Measurements from ENCODE around the gene PDZK1IP1.
"Not testable (repeated sequence)": the region's sequence is repeated elsewhere in the genome, so short reads cannot be mapped to it uniquely, and the experiment has no call there.

Gene PDZK1IP1

GRCh38 chr1:47201179-47201578, 11.3 kb upstream of the PDZK1IP1 start:
- Histone ChIP-seq H3K4me2 (ENCODE audit: low read length) (no peak overlapping the region), H3K27me3 (ENCODE audit: control insufficient read depth, insufficient read depth, low read length) (no peaks in the 10 kb centered on the region), H3K9me3 (ENCODE audit: control insufficient read depth, low read length) (no peaks in the 10 kb centered on the region), H3K9ac (no peak overlapping the region), H3K36me3 (ENCODE audit: control insufficient read depth, insufficient read depth, low read length) (no peaks in the 10 kb centered on the region), H3K79me2 (no peaks in the 10 kb centered on the region), H2AFZ (no peak overlapping the region), H3K4me1 (no peaks in the 10 kb centered on the region), H3K4me3 (ENCODE audit: low read depth, low read length) (no peak overlapping the region), H3K27ac (no peak overlapping the region)
- TF ChIP-seq, protein P1, sequence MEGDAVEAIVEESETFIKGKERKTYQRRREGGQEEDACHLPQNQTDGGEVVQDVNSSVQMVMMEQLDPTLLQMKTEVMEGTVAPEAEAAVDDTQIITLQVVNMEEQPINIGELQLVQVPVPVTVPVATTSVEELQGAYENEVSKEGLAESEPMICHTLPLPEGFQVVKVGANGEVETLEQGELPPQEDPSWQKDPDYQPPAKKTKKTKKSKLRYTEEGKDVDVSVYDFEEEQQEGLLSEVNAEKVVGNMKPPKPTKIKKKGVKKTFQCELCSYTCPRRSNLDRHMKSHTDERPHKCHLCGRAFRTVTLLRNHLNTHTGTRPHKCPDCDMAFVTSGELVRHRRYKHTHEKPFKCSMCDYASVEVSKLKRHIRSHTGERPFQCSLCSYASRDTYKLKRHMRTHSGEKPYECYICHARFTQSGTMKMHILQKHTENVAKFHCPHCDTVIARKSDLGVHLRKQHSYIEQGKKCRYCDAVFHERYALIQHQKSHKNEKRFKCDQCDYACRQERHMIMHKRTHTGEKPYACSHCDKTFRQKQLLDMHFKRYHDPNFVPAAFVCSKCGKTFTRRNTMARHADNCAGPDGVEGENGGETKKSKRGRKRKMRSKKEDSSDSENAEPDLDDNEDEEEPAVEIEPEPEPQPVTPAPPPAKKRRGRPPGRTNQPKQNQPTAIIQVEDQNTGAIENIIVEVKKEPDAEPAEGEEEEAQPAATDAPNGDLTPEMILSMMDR (IDR thresholded peaks at IDR 0.05) = no peak

- Histone ChIP-seq H3K4me1 (no peaks in the 10 kb centered on the region), H2AFZ (no peak overlapping the region), H3K4me3 (ENCODE audit: low read depth, low read length) (no peak overlapping the region), H3K4me2 (ENCODE audit: low read length) (no peak overlapping the region), H3K9me3 (ENCODE audit: control insufficient read depth, low read length) (no peaks in the 10 kb centered on the region), H3K9ac (no peak overlapping the region), H3K36me3 (ENCODE audit: control insufficient read depth, insufficient read depth, low read length) (no peaks in the 10 kb centered on the region), H3K79me2 (no peaks in the 10 kb centered on the region), H3K27ac (no peak overlapping the region), H3K27me3 (ENCODE audit: control insufficient read depth, insufficient read depth, low read length) (no peaks in the 10 kb centered on the region)
- TF ChIP-seq, protein P1 (IDR thresholded peaks at IDR 0.05) = no peak
Observed at GRCh38 chr1:47198214-47198613, 8.4 kb upstream of the PDZK1IP1 start.

- Histone ChIP-seq H3K4me1 (no peaks in the 10 kb centered on the region), H3K79me2 (no peaks in the 10 kb centered on the region), H3K27me3 (ENCODE audit: control insufficient read depth, insufficient read depth, low read length) (no peaks in the 10 kb centered on the region), H3K4me3 (ENCODE audit: low read depth, low read length) (no peak overlapping the region), H2AFZ (no peak overlapping the region), H3K27ac (no peak overlapping the region), H3K4me2 (ENCODE audit: low read length) (no peak overlapping the region), H3K9ac (no peak overlapping the region), H3K36me3 (ENCODE audit: control insufficient read depth, insufficient read depth, low read length) (no peaks in the 10 kb centered on the region), H3K9me3 (ENCODE audit: control insufficient read depth, low read length) (no peaks in the 10 kb centered on the region)
- TF ChIP-seq, protein P1 (IDR thresholded peaks at IDR 0.05) = no peak
Observed at GRCh38 chr1:47196622-47197021, 6.8 kb upstream of the PDZK1IP1 start.

DNA sequence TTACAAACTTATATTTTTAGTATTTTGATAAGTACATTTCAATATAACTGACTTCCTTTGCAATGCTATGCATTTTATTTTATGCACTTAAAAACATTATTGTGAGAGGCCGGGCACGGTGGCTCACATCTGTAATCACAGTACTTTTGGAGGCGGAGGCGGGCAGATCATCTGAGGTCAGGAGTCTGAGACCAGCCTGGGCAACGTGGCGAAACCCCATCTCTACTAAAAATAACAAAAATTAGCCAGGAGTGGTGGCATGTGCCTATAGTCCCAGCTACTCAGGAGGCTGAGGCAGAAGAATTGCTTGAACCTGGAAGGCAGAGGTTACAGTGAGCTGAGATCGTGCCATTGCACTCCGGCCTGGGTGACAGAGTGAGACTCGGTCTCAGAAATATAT, 6.1 kb upstream of the PDZK1IP1 start:
- not testable (repeated sequence) for H3K4me1 ChIP-seq; H3K36me3 ChIP-seq (ENCODE audit: control insufficient read depth, insufficient read depth, low read length); H3K79me2 ChIP-seq; H3K27ac ChIP-seq; H3K4me2 ChIP-seq (ENCODE audit: low read length); H3K9me3 ChIP-seq (ENCODE audit: control insufficient read depth, low read length); H3K27me3 ChIP-seq (ENCODE audit: control insufficient read depth, insufficient read depth, low read length); H3K9ac ChIP-seq; H3K4me3 ChIP-seq (ENCODE audit: low read depth, low read length); H2AFZ ChIP-seq

DNA sequence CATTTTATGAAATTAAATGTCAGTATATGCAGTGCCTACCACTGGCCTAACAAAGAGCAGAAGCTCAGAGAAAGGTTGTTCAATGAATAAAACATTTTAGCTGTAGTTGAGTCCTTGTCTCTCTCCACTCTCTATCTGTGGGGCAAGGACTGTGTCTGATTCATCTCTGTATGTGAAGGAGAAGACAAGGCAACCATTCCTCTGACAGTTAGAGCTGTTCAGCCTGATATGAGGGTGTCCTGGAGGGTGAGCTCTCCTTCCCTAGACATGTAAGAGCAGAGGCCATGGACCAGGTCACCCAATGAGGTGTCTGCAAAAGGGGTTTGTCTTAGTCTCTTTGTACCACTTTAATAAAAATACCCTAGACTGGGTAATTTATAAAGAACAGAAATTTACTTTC, 4.5 kb upstream of the PDZK1IP1 start:
- Histone ChIP-seq H3K9ac (no peak overlapping the region), H3K27ac (no peak overlapping the region), H3K79me2 (no peaks in the 10 kb centered on the region), H3K4me1 (no peaks in the 10 kb centered on the region), H3K4me2 (ENCODE audit: low read length) (no peak overlapping the region), H3K27me3 (ENCODE audit: control insufficient read depth, insufficient read depth, low read length) (no peaks in the 10 kb centered on the region), H3K9me3 (ENCODE audit: control insufficient read depth, low read length) (no peaks in the 10 kb centered on the region), H3K4me3 (ENCODE audit: low read depth, low read length) (no peak overlapping the region), H3K36me3 (ENCODE audit: control insufficient read depth, insufficient read depth, low read length) (no peaks in the 10 kb centered on the region), H2AFZ (no peak overlapping the region)
- TF ChIP-seq, protein P1 (IDR thresholded peaks at IDR 0.05) = no peak

- not testable (repeated sequence) for H3K4me3 ChIP-seq (ENCODE audit: low read depth, low read length); H3K9ac ChIP-seq; H3K36me3 ChIP-seq (ENCODE audit: control insufficient read depth, insufficient read depth, low read length); H3K27ac ChIP-seq; H3K9me3 ChIP-seq (ENCODE audit: control insufficient read depth, low read length); H3K4me2 ChIP-seq (ENCODE audit: low read length); H3K79me2 ChIP-seq; H2AFZ ChIP-seq; H3K27me3 ChIP-seq (ENCODE audit: control insufficient read depth, insufficient read depth, low read length); H3K4me1 ChIP-seq
Observed at GRCh38 chr1:47193496-47193895, 3.7 kb upstream of the PDZK1IP1 start.
